NT2/D1 (cell line): ENCODE measurements around the gene INSM2.

Experiments used
- DNase-seq: peaks from one replicate; pipeline ENCODE4 v3.0.0-alpha.2; 2011; ENCODE audit warnings: low read depth, low spot score
- H3K27me3 ChIP-seq: 2 replicates; pipeline ENCODE4 v1.6.0; 2011; ENCODE audit warnings: mild to moderate bottlenecking; ENCODE audit not compliant: insufficient read length, insufficient read depth
- H3K36me3 ChIP-seq: 2 replicates; pipeline ENCODE4 v1.6.1; 2011; ENCODE audit warnings: mild to moderate bottlenecking, low read length, mixed read lengths; ENCODE audit not compliant: insufficient read depth, insufficient read length
- H3K4me1 ChIP-seq: 2 replicates; pipeline ENCODE4 v1.5.1; 2011; ENCODE audit not compliant: insufficient read depth, insufficient read length
- H3K4me3 ChIP-seq: 2 replicates; pipeline ENCODE4 v1.5.1; 2011; ENCODE audit warnings: low read depth; ENCODE audit not compliant: insufficient read length
- H3K9ac ChIP-seq: 2 replicates; pipeline ENCODE4 v1.6.0; 2011; ENCODE audit warnings: low read depth; ENCODE audit not compliant: insufficient read length
- H3K9me3 ChIP-seq: 2 replicates; pipeline ENCODE4 v1.5.1; 2011; ENCODE audit warnings: mild to moderate bottlenecking, low read length; ENCODE audit not compliant: insufficient read depth
- SUZ12 ChIP-seq: IDR thresholded peaks from 2 replicates; pipeline ENCODE4 v1.6.1; 2011; ENCODE audit not compliant: insufficient read length, insufficient read depth; ENCODE audit errors: extremely low read depth
- YY1 ChIP-seq: IDR thresholded peaks from 2 replicates; pipeline ENCODE4 v1.6.1; 2011; ENCODE audit not compliant: insufficient read length, insufficient read depth
- ZNF274 ChIP-seq: IDR thresholded peaks from 2 replicates; pipeline ENCODE4 v1.6.1; 2011; ENCODE audit warnings: mild to moderate bottlenecking, low read depth, low read length

INSM2 gene

GRCh38 chr14:35506927-35507326, 27.0 kb upstream of the INSM2 start:
- TF ChIP-seq ZNF274 (no peak), YY1 (no peak), SUZ12 (no peak)

GRCh38 chr14:35509846-35510245, 24.1 kb upstream of the INSM2 start:
- no peak overlapping the region for H3K9ac ChIP-seq
- DNase-seq = no peak
- H3K27me3 ChIP-seq = no peaks in the 10 kb centered on the region
- no peak for TF ChIP-seq ZNF274
- TF ChIP-seq SUZ12 = no peak
- no peak for TF ChIP-seq YY1
- no peaks in the 10 kb centered on the region for H3K9me3 ChIP-seq
- H3K4me3 ChIP-seq = no peak overlapping the region
- no peaks in the 10 kb centered on the region for H3K4me1 ChIP-seq
- H3K36me3 ChIP-seq = no peaks in the 10 kb centered on the region

More at GRCh38 chr14:35506927-35507326, 27.0 kb upstream of the INSM2 start:
- H3K27me3 ChIP-seq = no peaks in the 10 kb centered on the region
- H3K4me3 ChIP-seq = no peak overlapping the region
- no peaks in the 10 kb centered on the region for H3K9me3 ChIP-seq
- H3K4me1 ChIP-seq = no peaks in the 10 kb centered on the region
- H3K9ac ChIP-seq = no peak overlapping the region
- no peaks in the 10 kb centered on the region for H3K36me3 ChIP-seq
- no peak for DNase-seq

DNA sequence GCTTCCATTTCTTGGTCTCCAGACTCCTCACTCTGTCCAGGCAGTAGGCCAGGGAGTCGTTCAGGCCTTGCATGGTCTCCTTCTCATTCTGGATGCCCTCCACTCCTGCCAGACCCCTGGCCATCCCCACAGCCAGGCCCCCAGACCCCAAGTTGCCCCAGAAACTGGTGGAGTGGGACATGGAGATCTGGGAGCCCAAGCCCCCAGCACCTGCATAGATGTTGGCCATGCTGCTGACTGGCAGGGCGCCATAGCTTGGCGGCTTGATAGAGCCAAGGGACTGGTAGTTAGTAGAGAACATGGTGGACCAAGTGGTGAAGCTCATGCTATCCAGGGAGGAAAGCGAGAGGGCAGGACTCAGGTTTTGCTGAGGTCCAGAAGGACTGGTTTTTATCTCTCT, 21.2 kb upstream of the INSM2 start:
- H3K9me3 ChIP-seq = no peaks in the 10 kb centered on the region
- H3K36me3 ChIP-seq = no peaks in the 10 kb centered on the region
- H3K4me1 ChIP-seq = no peaks in the 10 kb centered on the region
- DNase-seq = no peak
- no peak for TF ChIP-seq ZNF274
- no peak for TF ChIP-seq YY1
- no peak for TF ChIP-seq SUZ12
- H3K4me3 ChIP-seq = no peak overlapping the region
- no peaks in the 10 kb centered on the region for H3K27me3 ChIP-seq
- no peak overlapping the region for H3K9ac ChIP-seq

DNA sequence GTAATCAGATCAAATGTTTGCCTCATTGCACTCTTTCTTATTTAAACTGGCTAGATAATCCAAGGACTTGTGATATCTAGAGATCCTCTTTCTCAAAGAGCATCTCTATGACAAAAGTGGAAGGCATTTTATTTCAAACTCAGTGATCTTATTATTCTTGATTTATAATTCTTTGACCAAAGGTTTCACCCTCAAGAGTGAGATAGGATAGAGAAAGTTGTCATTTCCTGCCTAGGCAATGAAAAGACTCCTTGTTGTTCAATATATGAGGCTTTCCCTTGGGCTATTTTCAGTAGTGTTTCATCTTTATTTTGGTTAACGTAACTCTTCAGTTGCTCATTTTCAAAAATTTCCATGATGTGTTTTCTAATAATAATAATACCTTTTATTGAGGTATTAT, 18.0 kb upstream of the INSM2 start:
- H3K9me3 ChIP-seq = no peaks in the 10 kb centered on the region
- no peak for TF ChIP-seq YY1
- no peak for TF ChIP-seq ZNF274
- TF ChIP-seq SUZ12 = no peak
- H3K36me3 ChIP-seq = no peaks in the 10 kb centered on the region
- no peak overlapping the region for H3K4me3 ChIP-seq
- no peaks in the 10 kb centered on the region for H3K4me1 ChIP-seq
- H3K9ac ChIP-seq = no peak overlapping the region
- H3K27me3 ChIP-seq = no peaks in the 10 kb centered on the region
- DNase-seq = no peak

- Histone ChIP-seq H3K36me3 (no peaks in the 10 kb centered on the region), H3K9me3 (no peaks in the 10 kb centered on the region), H3K4me3 (no peak overlapping the region), H3K27me3 (no peaks in the 10 kb centered on the region), H3K9ac (no peak overlapping the region), H3K4me1 (no peaks in the 10 kb centered on the region)
- no peak for TF ChIP-seq ZNF274
- no peak for DNase-seq
Observed at GRCh38 chr14:35519986-35520385, 14.0 kb upstream of the INSM2 start.

DNA sequence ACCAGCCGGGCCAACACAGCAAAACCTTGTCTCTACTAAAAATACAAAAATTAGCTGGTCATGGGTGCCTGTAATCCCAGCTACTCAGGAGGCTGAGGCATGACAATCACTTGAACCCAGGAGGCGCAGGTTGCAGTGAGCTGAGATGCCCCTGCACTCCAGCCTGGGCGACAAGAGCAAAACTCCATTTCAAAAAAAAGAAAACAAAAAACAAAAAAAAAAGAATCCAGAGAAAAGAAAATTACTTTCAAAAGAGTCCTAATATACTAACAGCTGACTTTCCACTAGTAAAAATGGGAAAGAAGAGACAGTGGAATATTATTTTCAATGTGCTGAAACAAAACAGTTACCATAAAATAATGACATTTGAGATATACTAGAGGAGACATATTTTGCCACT, 8.3 kb upstream of the INSM2 start:
- H3K4me3 ChIP-seq = no peak overlapping the region
- no peaks in the 10 kb centered on the region for H3K4me1 ChIP-seq
- no peak for DNase-seq
- peaks cover 24% of the 10 kb centered on the region for H3K27me3 ChIP-seq
- no peaks in the 10 kb centered on the region for H3K9me3 ChIP-seq
- H3K9ac ChIP-seq = no peak overlapping the region
- H3K36me3 ChIP-seq = no peaks in the 10 kb centered on the region
- no peak for TF ChIP-seq YY1
- no peak for TF ChIP-seq SUZ12
- no peak for TF ChIP-seq ZNF274

- Histone ChIP-seq H3K27me3 (peaks cover 37% of the 10 kb centered on the region), H3K4me3 (no peak overlapping the region), H3K9ac (no peak overlapping the region), H3K4me1 (no peaks in the 10 kb centered on the region), H3K9me3 (no peaks in the 10 kb centered on the region), H3K36me3 (no peaks in the 10 kb centered on the region)
- no peak for TF ChIP-seq SUZ12
- TF ChIP-seq ZNF274 = no peak
- no peak for TF ChIP-seq YY1
- DNase-seq = no peak
Observed at GRCh38 chr14:35526962-35527361, 7.0 kb upstream of the INSM2 start.

DNA sequence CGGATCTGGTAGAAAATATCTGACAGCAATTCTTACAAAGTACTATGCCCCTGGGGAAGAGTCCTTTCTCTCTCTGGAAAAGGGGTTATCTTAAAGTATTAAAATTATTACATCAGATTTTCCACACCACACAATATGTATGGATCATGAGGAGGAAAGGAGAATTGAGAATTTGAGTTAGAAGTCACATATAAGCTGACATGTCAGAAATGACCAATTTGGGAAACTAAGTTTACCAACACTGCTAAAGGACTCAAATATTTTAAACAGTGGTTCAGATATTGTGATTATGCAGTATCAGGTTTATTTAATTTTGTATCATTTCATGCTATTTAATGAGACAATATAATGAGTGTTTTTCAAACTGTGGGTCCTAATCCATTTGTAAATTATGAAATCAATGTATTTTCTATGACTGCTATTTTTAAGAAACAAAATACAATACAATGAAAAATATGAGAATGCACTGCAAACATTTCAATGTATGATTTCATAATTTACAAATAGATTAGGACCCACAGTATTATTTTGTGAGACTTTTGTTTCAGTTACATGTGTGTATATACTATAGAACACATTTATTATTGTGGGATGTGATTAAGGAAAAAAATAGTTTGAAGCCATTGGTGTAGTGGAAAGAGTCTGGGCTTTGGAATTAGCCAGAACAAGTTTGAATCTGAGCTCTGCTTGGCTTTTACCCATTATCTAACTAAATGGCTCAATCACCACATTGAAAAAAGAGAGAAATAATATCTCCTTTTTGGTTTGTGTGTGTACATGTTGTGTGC, 1.8 kb upstream of the INSM2 start:
- peaks cover 6% of the 10 kb centered on the region for H3K4me1 ChIP-seq
- H3K4me3 ChIP-seq = no peak overlapping the region
- TF ChIP-seq SUZ12 = no peak
- TF ChIP-seq YY1 = no peak
- no peak for TF ChIP-seq ZNF274
- DNase-seq = no peak
- no peaks in the 10 kb centered on the region for H3K9me3 ChIP-seq
- peaks cover 88% of the 10 kb centered on the region for H3K27me3 ChIP-seq
- H3K9ac ChIP-seq = no peak overlapping the region
- no peaks in the 10 kb centered on the region for H3K36me3 ChIP-seq
